Large intestine (tissue), 3 donors: Measurements from ENCODE around the gene LPCAT3. TPM values are rescaled to one million over a fixed set of nuclear protein-coding genes. Genes with fewer than 3 reads are reported as not detected.
A peak's percentile ranks its signal among the peaks of the same experiment; 100 is the strongest.

Experiments used
- DNase-seq, 2 donors: peaks; one replicate each; pipeline versions ENCODE4 v3.0.0 to v3.0.0-alpha.2; 2013
- H3K27ac ChIP-seq: one replicate; pipeline ENCODE4 v1.5.1; 2013; ENCODE audit warnings: low read length
- H3K27me3 ChIP-seq: 2 replicates; pipeline ENCODE4 v1.6.1; 2013; ENCODE audit warnings: low read length; ENCODE audit not compliant: control insufficient read depth, insufficient read depth
- H3K36me3 ChIP-seq: 2 replicates; pipeline ENCODE4 v1.6.1; 2013; ENCODE audit warnings: low read length; ENCODE audit not compliant: control insufficient read depth, insufficient read depth
- H3K4me1 ChIP-seq: one replicate; pipeline ENCODE4 v1.6.1; 2013; ENCODE audit warnings: low read length; ENCODE audit not compliant: control insufficient read depth, insufficient read depth
- H3K4me3 ChIP-seq: one replicate; pipeline ENCODE4 v1.5.1; 2013; ENCODE audit warnings: low read length
- H3K9me3 ChIP-seq: one replicate; pipeline ENCODE4 v1.6.1; 2013; ENCODE audit warnings: mild to moderate bottlenecking, low read depth, low read length, moderate library complexity; ENCODE audit not compliant: control insufficient read depth
- WGBS: methylation state at CpG from one replicate; pipeline ENCODE4 v1.1.5; 2013; ENCODE audit warnings: low lambda C conversion rate; ENCODE audit not compliant: insufficient coverage; 5-methylcytosine and 5-hydroxymethylcytosine counted together
- polyA plus RNA-seq: library from polyadenylated mRNA; unstranded; fragments of 120-200 nt; gene quantifications from one replicate; pipeline ENCODE4 v1.2.1, GENCODE V29; 2013

LPCAT3 gene
- polyA plus RNA-seq, 1 donor, result 81.6 TPM

- H3K27ac ChIP-seq, result no peak overlapping the region
- no peaks in the 10 kb centered on the region for H3K9me3 ChIP-seq
- no CpG with 5 or more reads among the region's 2 CpGs for WGBS
- H3K4me1 ChIP-seq, result no peaks in the 10 kb centered on the region
- H3K36me3 ChIP-seq, result peaks cover 5% of the 10 kb centered on the region
- no peak overlapping the region for H3K4me3 ChIP-seq
- no peaks in the 10 kb centered on the region for H3K27me3 ChIP-seq
- DNase-seq, result no peak
These were observed 13.4 kb downstream of the LPCAT3 start for GRCh38 chr12:7004840-7005239.

GRCh38 chr12:7004287-7004803, 13.9 kb downstream of the LPCAT3 start:
- WGBS, result no CpG with 5 or more reads among the region's 2 CpGs
- no peaks in the 10 kb centered on the region for H3K4me1 ChIP-seq
- no peak overlapping the region for H3K27ac ChIP-seq
- no peaks in the 10 kb centered on the region for H3K9me3 ChIP-seq
- no peaks in the 10 kb centered on the region for H3K27me3 ChIP-seq
- no peak for DNase-seq
- H3K4me3 ChIP-seq, result no peak overlapping the region
- peaks cover 5% of the 10 kb centered on the region for H3K36me3 ChIP-seq

DNA sequence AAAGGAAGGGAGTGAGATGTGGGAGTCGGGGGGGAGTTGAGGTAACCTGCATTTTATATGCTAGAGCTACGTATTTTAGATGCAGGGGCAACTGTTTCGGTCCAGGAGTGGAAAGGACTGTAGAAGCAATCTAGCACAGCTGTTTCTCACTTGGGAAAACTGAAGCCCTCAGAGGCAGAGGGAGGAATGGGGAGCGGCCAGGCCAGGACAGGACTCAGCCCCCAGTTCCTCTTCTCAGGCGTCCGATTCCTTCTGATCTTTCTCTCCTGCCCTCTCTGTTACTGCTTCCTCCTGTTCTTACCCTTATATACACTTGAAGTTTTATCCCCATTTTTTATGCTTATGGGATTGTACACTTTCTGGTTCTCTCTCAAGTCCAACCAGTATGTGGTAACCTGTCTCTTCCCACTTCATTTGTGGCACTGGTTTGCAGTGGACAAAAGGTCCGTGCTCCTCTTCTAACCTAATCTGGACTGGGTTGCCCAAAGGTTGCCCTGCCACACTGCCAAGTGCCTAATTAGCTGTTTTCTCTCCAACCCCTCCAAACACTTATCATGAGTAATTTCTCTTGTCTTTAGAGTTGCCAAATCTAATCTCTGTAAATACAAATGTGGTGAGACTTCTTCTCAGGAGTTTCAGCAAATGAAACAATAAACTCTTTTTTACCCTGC, 16.2 kb downstream of the LPCAT3 start:
- Histone ChIP-seq H3K4me1 (peaks cover 13% of the 10 kb centered on the region), H3K27ac (no peak overlapping the region), H3K27me3 (no peaks in the 10 kb centered on the region), H3K9me3 (no peaks in the 10 kb centered on the region), H3K36me3 (peaks cover 9% of the 10 kb centered on the region), H3K4me3 (no peak overlapping the region)
- WGBS, result no CpG with 5 or more reads among the region's 7 CpGs
- no peak for DNase-seq

GRCh38 chr12:6998715-6999451, 19.4 kb downstream of the LPCAT3 start:
- DNase-seq, result peak; percentile 75 to 85
- H3K9me3 ChIP-seq, result no peaks in the 10 kb centered on the region
- peak overlapping the region; percentile 60 for H3K27ac ChIP-seq
- peaks cover 11% of the 10 kb centered on the region for H3K36me3 ChIP-seq
- no peak overlapping the region for H3K4me3 ChIP-seq
- peaks cover 27% of the 10 kb centered on the region for H3K4me1 ChIP-seq
- no peaks in the 10 kb centered on the region for H3K27me3 ChIP-seq

DNA sequence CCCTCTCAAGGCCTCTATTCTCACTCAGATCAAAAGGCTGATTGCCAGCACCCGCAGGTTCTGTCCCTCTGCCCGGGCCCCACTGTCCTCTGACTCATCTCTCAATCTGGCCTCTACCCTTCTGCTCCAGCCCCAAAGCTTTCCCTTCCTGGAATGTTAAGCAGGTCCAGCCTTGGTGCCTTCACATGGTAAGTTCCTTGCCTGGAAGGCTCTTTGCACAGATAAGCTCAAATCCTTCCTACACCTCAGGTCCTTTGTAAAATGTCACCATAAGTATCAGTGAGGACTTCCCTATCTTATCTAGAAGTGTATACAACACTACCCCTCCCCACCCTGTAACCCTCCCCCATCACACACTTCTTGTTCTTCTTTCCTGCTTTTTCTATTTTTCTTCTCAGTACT, 22.2 kb downstream of the LPCAT3 start:
- no peaks in the 10 kb centered on the region for H3K9me3 ChIP-seq
- peaks cover 9% of the 10 kb centered on the region for H3K36me3 ChIP-seq
- H3K4me1 ChIP-seq, result peaks cover 27% of the 10 kb centered on the region
- WGBS, result no CpG with 5 or more reads among the region's 2 CpGs
- no peaks in the 10 kb centered on the region for H3K27me3 ChIP-seq
- DNase-seq, result peak; percentile 56 to 73
- H3K27ac ChIP-seq, result peak overlapping the region; percentile 30
- H3K4me3 ChIP-seq, result no peak overlapping the region

- Histone ChIP-seq H3K27ac (no peak overlapping the region), H3K27me3 (no peaks in the 10 kb centered on the region), H3K4me3 (no peak overlapping the region), H3K4me1 (peaks cover 10% of the 10 kb centered on the region), H3K36me3 (peaks cover 22% of the 10 kb centered on the region), H3K9me3 (no peaks in the 10 kb centered on the region)
- DNase-seq, result no peak
- whole genome bisulfite sequencing, result 53% methylated on average over 7 of the region's 11 CpGs
These were observed 30.2 kb downstream of the LPCAT3 start for GRCh38 chr12:6987956-6988553.

GRCh38 chr12:6982532-6982931, 35.7 kb downstream of the LPCAT3 start:
- WGBS, result 89% methylated on average over 4 of the region's 7 CpGs
- Histone ChIP-seq H3K27me3 (no peaks in the 10 kb centered on the region), H3K9me3 (no peaks in the 10 kb centered on the region), H3K27ac (peak overlapping the region; percentile 89), H3K4me3 (no peak overlapping the region), H3K4me1 (peaks cover 48% of the 10 kb centered on the region), H3K36me3 (peaks cover 44% of the 10 kb centered on the region)
- no peak for DNase-seq

GRCh38 chr12:6981152-6982052, 36.9 kb downstream of the LPCAT3 start:
- H3K4me3 ChIP-seq, result no peak overlapping the region
- H3K9me3 ChIP-seq, result no peaks in the 10 kb centered on the region
- H3K4me1 ChIP-seq, result peaks cover 48% of the 10 kb centered on the region
- H3K27ac ChIP-seq, result peak overlapping the region; percentile 89
- peaks cover 54% of the 10 kb centered on the region for H3K36me3 ChIP-seq
- peak; percentile 78 to 88 for DNase-seq
- no peaks in the 10 kb centered on the region for H3K27me3 ChIP-seq
- 40% methylated on average over 1 of the region's 10 CpGs for WGBS

- DNase-seq, result no peak
- peak overlapping the region; percentile 89 for H3K27ac ChIP-seq
- no peaks in the 10 kb centered on the region for H3K27me3 ChIP-seq
- H3K36me3 ChIP-seq, result peaks cover 60% of the 10 kb centered on the region
- peaks cover 48% of the 10 kb centered on the region for H3K4me1 ChIP-seq
- no peak overlapping the region for H3K4me3 ChIP-seq
- no peaks in the 10 kb centered on the region for H3K9me3 ChIP-seq
These were observed 37.5 kb downstream of the LPCAT3 start for GRCh38 chr12:6980740-6981139.

GRCh38 chr12:6980075-6980474, 38.2 kb downstream of the LPCAT3 start:
- Histone ChIP-seq H3K9me3 (no peaks in the 10 kb centered on the region), H3K4me3 (no peak overlapping the region), H3K36me3 (peaks cover 67% of the 10 kb centered on the region), H3K27ac (peak overlapping the region; percentile 89), H3K4me1 (peaks cover 48% of the 10 kb centered on the region), H3K27me3 (no peaks in the 10 kb centered on the region)
- no peak for DNase-seq
- no CpG with 5 or more reads among the region's 4 CpGs for WGBS
